Spleen (tissue), 11 donors: ENCODE data around the gene IL1RL2. TPM values are rescaled to one million over a fixed set of nuclear protein-coding genes. Genes with fewer than 3 reads are reported as not detected.

Experiments used
- DNase-seq: peaks from one replicate; pipeline ENCODE4 v3.0.0-alpha.2; 2020
- H3K27ac ChIP-seq, 8 donors: fragments of 200-600 bp; sonication (generic) in 7 of 8; 1 replicate in 4 of 8; 2 replicates in 4 of 8; pipeline versions ENCODE4 v1.5.0 to v1.8.0; 2016 to 2021; ENCODE audit warnings: inconsistent platforms in 4 of 8, mild to moderate bottlenecking in 4 of 8, moderate library complexity in 1 of 8
- H3K27me3 ChIP-seq, 7 donors: fragments of 200-600 bp; sonication (generic) in 6 of 7; replicated peaks in 1 of 7; 1 replicate in 4 of 7; 2 replicates in 3 of 7; pipeline versions ENCODE4 v1.5.0 to v1.8.0; 2016 to 2021; ENCODE audit warnings: inconsistent platforms in 3 of 7, mild to moderate bottlenecking in 1 of 7
- H3K36me3 ChIP-seq, 6 donors: fragments of 200-600 bp; sonication (generic) in 5 of 6; 1 replicate in 4 of 6; 2 replicates in 2 of 6; pipeline versions ENCODE4 v1.5.0 to v1.8.0; 2016 to 2021; ENCODE audit warnings: inconsistent platforms in 2 of 6
- H3K4me1 ChIP-seq, 6 donors: fragments of 200-600 bp; sonication (generic) in 5 of 6; 1 replicate in 3 of 6; 2 replicates in 3 of 6; pipeline versions ENCODE4 v1.5.0 to v1.8.0; 2016 to 2021; ENCODE audit warnings: inconsistent platforms in 3 of 6
- H3K4me3 ChIP-seq, 8 donors: fragments of 200-600 bp; sonication (generic) in 7 of 8; 1 replicate in 4 of 8; 2 replicates in 4 of 8; pipeline versions ENCODE4 v1.5.0 to v1.8.0; 2016 to 2021; ENCODE audit warnings: inconsistent platforms in 4 of 8, mild to moderate bottlenecking in 4 of 8, moderate library complexity in 2 of 8
- H3K9me3 ChIP-seq, 8 donors: fragments of 200-600 bp; sonication (generic) in 7 of 8; 1 replicate in 4 of 8; 2 replicates in 4 of 8; pipeline versions ENCODE4 v1.5.0 to v1.8.0; 2016 to 2021; ENCODE audit warnings: inconsistent platforms in 4 of 8
- POLR2A ChIP-seq, 3 donors: fragments of 450-650 bp; IDR thresholded peaks; one replicate each; pipeline ENCODE4 v1.5.1; 2017; ENCODE audit warnings: antibody characterized with exemption in 3 of 3, mild to moderate bottlenecking in 1 of 3
- POLR2AphosphoS5 ChIP-seq, 3 donors: sonication (generic); formaldehyde crosslinking; IDR thresholded peaks; one replicate each; pipeline ENCODE4 v1.5.1; 2017; ENCODE audit warnings: antibody characterized with exemption in 3 of 3
- WGBS, 5 donors: extraction: QIAGEN DNeasy Blood & Tissue Kit in 3 of 5; methylation state at CpG; one replicate each; pipeline versions ENCODE4 v1.1.5 to v1.1.7; 2013 to 2018; 5-methylcytosine and 5-hydroxymethylcytosine counted together
- intact Hi-C: fragments of 100-400 bp; cut with DNase I; formaldehyde crosslinking; loops from one replicate; pipeline ENCODE4 v1.15.0; 2023; ENCODE audit warnings: low total_unique reads
- polyA plus RNA-seq, 3 donors: library from polyadenylated mRNA; stranded (reverse); fragments of 200-250 nt; gene quantifications; one replicate each; pipeline ENCODE4 v1.2.1, GENCODE V29; 2013
- total RNA-seq, 7 donors: library from RNA; depleted of rRNA in 3 of 7; stranded (reverse); fragments of >200 nt in 3 of 7; fragmentation: NEBNext Ultra II Directional in 4 of 7; extraction: Animal tissue kit (Norgen Biotek cat#: 25700) in 4 of 7; gene quantifications; one replicate each; pipeline versions ENCODE4 v1.1.0 to v1.2.1, GENCODE V29; 2016 to 2021
- TF ChIP-seq, protein P1 (sequence below), 11 experiments: fragments of 200-600 bp in 7 of 11; fragments of 450-650 bp in 4 of 11; sonication (generic) in 4 of 11; IDR thresholded peaks in 8 of 11; conservative IDR thresholded peaks in 3 of 11; 1 replicate in 7 of 11; 2 replicates in 4 of 11; pipeline versions ENCODE4 v1.4.0 to v1.8.0; 2016 to 2021; ENCODE audit warnings: antibody characterized with exemption in 11 of 11, inconsistent platforms in 4 of 11, mild to moderate bottlenecking in 1 of 11
- donor health status: healthy with polysubstance abuse.
- donor health status: DM: no; HTN: no; CAD: no; lungs with moderate emphysema.
- donor health status: DM: no; HTN: no; CAD: no.
- donor health status: Bipolar disorder and iron deficiency.
- donor health status: healthy.
- donor health status: DM: no; HTN: no; CAD: no.
- donor health status: DM: yes; HTN: yes; CAD: no.

Gene IL1RL2
- total and polyA plus RNA-seq, 10 donors, result 0.05 to 0.49 (median 0.13) TPM; not detected in 4

DNA sequence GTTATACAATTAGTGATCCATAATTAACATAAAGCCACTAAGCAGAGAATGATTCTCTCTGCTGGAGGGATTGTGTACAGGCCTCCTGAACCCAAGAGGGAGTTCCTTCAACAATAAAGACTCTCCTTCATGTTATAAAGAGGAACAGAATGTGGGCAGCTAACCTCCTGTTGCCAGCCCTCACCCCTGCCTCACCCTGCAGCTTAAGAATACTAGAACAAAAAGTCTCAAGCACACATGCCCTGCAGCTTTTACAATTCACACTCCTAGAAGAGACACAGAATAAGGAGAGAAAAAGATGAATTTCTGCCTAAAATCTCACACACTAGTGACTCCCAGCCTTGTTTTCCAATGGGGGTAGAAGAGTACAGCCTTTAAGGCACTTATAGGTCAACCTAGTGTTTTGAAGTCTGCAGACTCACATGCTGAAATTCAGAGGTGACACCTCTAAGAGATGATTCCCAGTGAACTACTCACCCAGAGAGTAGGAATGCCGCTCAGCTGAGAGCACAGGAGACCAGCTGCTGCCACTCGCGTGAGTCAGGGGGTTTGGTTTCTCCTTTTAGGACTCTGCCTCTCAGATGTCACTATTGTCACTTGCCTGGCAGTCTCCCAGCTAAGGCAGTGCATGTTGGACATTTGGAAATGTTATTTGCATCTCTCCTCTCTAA lies 92.0 kb downstream of the IL1RL2 start:
- TF ChIP-seq, protein P1, sequence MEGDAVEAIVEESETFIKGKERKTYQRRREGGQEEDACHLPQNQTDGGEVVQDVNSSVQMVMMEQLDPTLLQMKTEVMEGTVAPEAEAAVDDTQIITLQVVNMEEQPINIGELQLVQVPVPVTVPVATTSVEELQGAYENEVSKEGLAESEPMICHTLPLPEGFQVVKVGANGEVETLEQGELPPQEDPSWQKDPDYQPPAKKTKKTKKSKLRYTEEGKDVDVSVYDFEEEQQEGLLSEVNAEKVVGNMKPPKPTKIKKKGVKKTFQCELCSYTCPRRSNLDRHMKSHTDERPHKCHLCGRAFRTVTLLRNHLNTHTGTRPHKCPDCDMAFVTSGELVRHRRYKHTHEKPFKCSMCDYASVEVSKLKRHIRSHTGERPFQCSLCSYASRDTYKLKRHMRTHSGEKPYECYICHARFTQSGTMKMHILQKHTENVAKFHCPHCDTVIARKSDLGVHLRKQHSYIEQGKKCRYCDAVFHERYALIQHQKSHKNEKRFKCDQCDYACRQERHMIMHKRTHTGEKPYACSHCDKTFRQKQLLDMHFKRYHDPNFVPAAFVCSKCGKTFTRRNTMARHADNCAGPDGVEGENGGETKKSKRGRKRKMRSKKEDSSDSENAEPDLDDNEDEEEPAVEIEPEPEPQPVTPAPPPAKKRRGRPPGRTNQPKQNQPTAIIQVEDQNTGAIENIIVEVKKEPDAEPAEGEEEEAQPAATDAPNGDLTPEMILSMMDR (IDR thresholded peaks at IDR 0.05 in 8 of 11, conservative IDR thresholded peaks at IDR 0.05 in 3 of 11), result no peak
- TF ChIP-seq POLR2AphosphoS5 (IDR thresholded peaks at IDR 0.05) (no peak), POLR2A (IDR thresholded peaks at IDR 0.05) (no peak)
- 72 to 88% (median 84%) methylated on average over 3 of the region's 3 CpGs for WGBS, 5 donors

DNA sequence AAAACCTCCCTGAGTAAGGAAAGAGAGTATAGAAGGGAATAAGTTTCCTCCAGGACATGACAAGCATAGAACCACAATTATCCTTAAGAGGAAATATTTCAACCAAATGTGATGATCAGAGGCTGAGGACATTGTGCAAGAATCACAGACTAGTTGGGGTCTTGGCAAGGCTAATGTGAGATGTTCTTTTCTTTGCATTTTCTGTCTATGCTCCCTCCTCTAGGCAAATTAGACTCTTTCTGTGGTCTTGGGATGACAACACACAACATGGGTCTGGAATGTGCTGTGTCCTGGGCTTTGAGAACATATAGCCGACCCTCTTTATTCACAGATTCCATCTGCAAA lies 92.5 kb downstream of the IL1RL2 start:
- no peak for DNase-seq
- WGBS, 5 donors, result 81 to 100% (median 93%) methylated on average over 1 of the region's 1 CpG
- no peak overlapping the region for H3K4me3 ChIP-seq
- intact Hi-C loops, result no loop called here
- H3K4me1 ChIP-seq, result peaks cover 0 to 14% (median 0%) of the 10 kb centered on the region in 6 donors
- H3K27ac ChIP-seq, result peak overlapping the region in 2 of 8 donors; percentile 47 to 70
- H3K27me3 ChIP-seq, result peaks cover 0 to 16% (median 0%) of the 10 kb centered on the region in 7 donors
- H3K36me3 ChIP-seq, result no peaks in the 10 kb centered on the region
- peaks cover 0 to 8% (median 3%) of the 10 kb centered on the region in 8 donors for H3K9me3 ChIP-seq
- TF ChIP-seq POLR2AphosphoS5 (IDR thresholded peaks at IDR 0.05) (no peak), POLR2A (IDR thresholded peaks at IDR 0.05) (no peak)
- TF ChIP-seq, protein P1 (IDR thresholded peaks at IDR 0.05 in 8 of 11, conservative IDR thresholded peaks at IDR 0.05 in 3 of 11), result no peak

More for the DNA sequence above, 92.0 kb downstream of the IL1RL2 start:
- Histone ChIP-seq H3K27ac (peak overlapping the region in 2 of 8 donors; percentile 47 to 70), H3K9me3 (peaks cover 0 to 8% (median 3%) of the 10 kb centered on the region in 8 donors), H3K4me1 (peaks cover 0 to 14% (median 1%) of the 10 kb centered on the region in 6 donors), H3K36me3 (no peaks in the 10 kb centered on the region), H3K27me3 (peaks cover 0 to 16% (median 0%) of the 10 kb centered on the region in 7 donors), H3K4me3 (no peak overlapping the region)
- no peak for DNase-seq
- intact Hi-C loops, result no loop called here

DNA sequence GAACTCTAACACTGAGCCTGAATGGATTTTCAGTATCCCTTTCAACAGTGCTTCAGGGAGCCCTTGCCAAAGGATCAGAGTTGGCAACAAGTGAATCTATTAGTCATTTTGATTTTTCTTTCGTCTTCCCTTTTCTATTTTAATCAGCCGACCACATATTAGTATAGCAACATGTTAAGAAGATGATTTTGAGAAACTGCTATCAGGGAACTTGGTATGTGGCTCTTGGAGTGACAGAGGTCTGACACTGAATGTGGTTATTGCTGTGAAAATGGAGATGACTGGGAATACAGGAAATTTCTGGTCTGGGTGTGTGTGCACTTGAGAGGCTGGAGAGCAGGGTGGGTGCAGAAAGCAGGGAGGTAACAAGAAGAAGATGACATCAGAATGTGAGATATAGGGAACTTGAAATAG lies 95.9 kb downstream of the IL1RL2 start:
- 34 to 50% (median 37%) methylated on average over 2 of the region's 2 CpGs for WGBS, 5 donors
- H3K27me3 ChIP-seq, result peaks cover 0 to 11% (median 0%) of the 10 kb centered on the region in 7 donors
- H3K27ac ChIP-seq, result peak overlapping the region in 2 of 8 donors; percentile 35 to 53
- TF ChIP-seq, protein P1 (IDR thresholded peaks at IDR 0.05 in 8 of 11, conservative IDR thresholded peaks at IDR 0.05 in 3 of 11), result no peak
- no peak for TF ChIP-seq POLR2AphosphoS5 (IDR thresholded peaks at IDR 0.05)
- TF ChIP-seq POLR2A (IDR thresholded peaks at IDR 0.05), result no peak
- no peak for DNase-seq
- intact Hi-C loops, result no loop called here
- no peak overlapping the region for H3K4me3 ChIP-seq
- no peaks in the 10 kb centered on the region for H3K9me3 ChIP-seq
- H3K4me1 ChIP-seq, result peaks cover 0 to 14% (median 0%) of the 10 kb centered on the region in 6 donors
- no peaks in the 10 kb centered on the region for H3K36me3 ChIP-seq

DNA sequence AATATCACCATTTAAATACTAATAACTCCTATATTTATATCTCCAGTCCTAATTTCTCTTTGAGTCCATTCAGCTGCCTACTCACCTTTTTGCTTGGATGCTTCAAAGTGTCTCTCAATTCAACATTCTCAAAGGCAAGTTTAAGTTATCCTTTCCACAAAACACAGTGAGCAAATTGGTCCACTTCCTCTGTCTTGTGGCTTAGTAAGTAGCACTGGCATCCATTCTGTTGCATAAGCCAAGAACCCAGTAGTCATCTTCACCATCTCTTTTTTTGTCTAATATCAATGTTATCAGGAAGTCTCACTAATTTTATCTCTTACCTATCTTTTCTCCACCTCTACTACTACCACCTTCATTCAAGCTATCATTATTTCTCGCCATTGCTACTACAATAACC lies 97.2 kb downstream of the IL1RL2 start:
- Histone ChIP-seq H3K9me3 (no peaks in the 10 kb centered on the region), H3K4me3 (no peak overlapping the region), H3K36me3 (no peaks in the 10 kb centered on the region), H3K27ac (peak overlapping the region in 3 of 8 donors; percentile 14 to 53 (median 34)), H3K4me1 (peaks cover 0 to 11% (median 0%) of the 10 kb centered on the region in 6 donors), H3K27me3 (peaks cover 0 to 5% (median 0%) of the 10 kb centered on the region in 7 donors)
- no peak for DNase-seq
- TF ChIP-seq, protein P1 (IDR thresholded peaks at IDR 0.05 in 8 of 11, conservative IDR thresholded peaks at IDR 0.05 in 3 of 11), result no peak
- TF ChIP-seq POLR2AphosphoS5 (IDR thresholded peaks at IDR 0.05) (no peak), POLR2A (IDR thresholded peaks at IDR 0.05) (no peak)
- WGBS, 5 donors, result 92 to 96% (median 94%) methylated on average over 1 of the region's 1 CpG
- intact Hi-C loops, result no loop called here
